Endothelial cell (in vitro differentiated cells): ENCODE results near the gene HOMER2. TPM values are rescaled to one million over a fixed set of nuclear protein-coding genes. Genes with fewer than 3 reads are reported as not detected.

ENCODE experiments used
- DNase-seq: peaks from one replicate; pipeline ENCODE4 v3.0.0; 2021; ENCODE audit warnings: low spot score
- H3K27ac Mint-ChIP-seq: one replicate; pipeline ENCODE4 v1.8.0; 2021; ENCODE audit warnings: mixed read lengths, inconsistent platforms; ENCODE audit not compliant: unreplicated experiment
- H3K27me3 Mint-ChIP-seq: one replicate; pipeline ENCODE4 v1.8.0; 2021; ENCODE audit warnings: mild to moderate bottlenecking, moderate library complexity, mixed read lengths, inconsistent platforms; ENCODE audit not compliant: unreplicated experiment
- H3K36me3 Mint-ChIP-seq: one replicate; pipeline ENCODE4 v1.8.0; 2021; ENCODE audit warnings: mild to moderate bottlenecking, low read depth, mixed read lengths, inconsistent platforms; ENCODE audit not compliant: unreplicated experiment
- H3K4me1 Mint-ChIP-seq: one replicate; pipeline ENCODE4 v1.8.0; 2021; ENCODE audit warnings: mild to moderate bottlenecking, mixed read lengths, inconsistent platforms; ENCODE audit not compliant: unreplicated experiment
- H3K4me3 Mint-ChIP-seq: one replicate; pipeline ENCODE4 v1.8.0; 2021; ENCODE audit warnings: mild to moderate bottlenecking, mixed read lengths, inconsistent platforms; ENCODE audit not compliant: unreplicated experiment
- H3K9me3 Mint-ChIP-seq: one replicate; pipeline ENCODE4 v1.8.0; 2021; ENCODE audit warnings: mixed read lengths, inconsistent platforms; ENCODE audit not compliant: unreplicated experiment
- total RNA-seq: library from RNA; stranded (reverse); fragmentation: NEBNext Ultra II Directional; extraction: Animal tissue kit (Norgen Biotek cat#: 25700); gene quantifications from one replicate; pipeline ENCODE4 v1.2.1, GENCODE V29; 2021; ENCODE audit not compliant: unreplicated experiment
- TF ChIP-seq, protein P1 (sequence below): fragments of 200-600 bp; sonication (generic); IDR thresholded peaks from one replicate; pipeline ENCODE4 v1.5.0; 2021; ENCODE audit warnings: antibody characterized with exemption; ENCODE audit not compliant: unreplicated experiment

The HOMER2 gene
- total RNA-seq, 1 donor from 2014 or later = 3.0 TPM

DNA sequence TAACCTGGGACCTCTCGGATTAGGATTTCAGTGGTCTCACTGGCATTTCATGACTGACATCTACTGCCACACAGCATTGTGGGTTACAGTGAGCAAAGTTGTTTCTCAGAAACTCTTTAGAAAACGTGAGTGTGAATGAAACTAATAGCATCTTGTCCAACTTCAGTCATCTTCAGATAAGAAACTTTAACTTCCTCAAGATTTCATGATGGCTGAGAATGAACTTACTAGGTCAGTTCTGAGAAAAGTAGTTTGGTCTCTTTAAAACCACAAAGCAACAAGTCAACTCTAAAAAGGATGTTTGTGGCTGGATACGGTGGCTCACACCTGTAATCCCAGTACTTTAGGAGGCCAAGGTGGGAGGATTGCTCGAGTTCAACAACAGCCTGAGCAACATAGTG is 14.2 kb upstream of the HOMER2 start:
- H3K36me3 Mint-ChIP-seq = no peaks in the 10 kb centered on the region
- H3K27me3 Mint-ChIP-seq = peaks cover 2% of the 10 kb centered on the region
- no peak overlapping the region for H3K4me3 Mint-ChIP-seq
- TF ChIP-seq, protein P1, sequence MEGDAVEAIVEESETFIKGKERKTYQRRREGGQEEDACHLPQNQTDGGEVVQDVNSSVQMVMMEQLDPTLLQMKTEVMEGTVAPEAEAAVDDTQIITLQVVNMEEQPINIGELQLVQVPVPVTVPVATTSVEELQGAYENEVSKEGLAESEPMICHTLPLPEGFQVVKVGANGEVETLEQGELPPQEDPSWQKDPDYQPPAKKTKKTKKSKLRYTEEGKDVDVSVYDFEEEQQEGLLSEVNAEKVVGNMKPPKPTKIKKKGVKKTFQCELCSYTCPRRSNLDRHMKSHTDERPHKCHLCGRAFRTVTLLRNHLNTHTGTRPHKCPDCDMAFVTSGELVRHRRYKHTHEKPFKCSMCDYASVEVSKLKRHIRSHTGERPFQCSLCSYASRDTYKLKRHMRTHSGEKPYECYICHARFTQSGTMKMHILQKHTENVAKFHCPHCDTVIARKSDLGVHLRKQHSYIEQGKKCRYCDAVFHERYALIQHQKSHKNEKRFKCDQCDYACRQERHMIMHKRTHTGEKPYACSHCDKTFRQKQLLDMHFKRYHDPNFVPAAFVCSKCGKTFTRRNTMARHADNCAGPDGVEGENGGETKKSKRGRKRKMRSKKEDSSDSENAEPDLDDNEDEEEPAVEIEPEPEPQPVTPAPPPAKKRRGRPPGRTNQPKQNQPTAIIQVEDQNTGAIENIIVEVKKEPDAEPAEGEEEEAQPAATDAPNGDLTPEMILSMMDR = no peak
- peaks cover 4% of the 10 kb centered on the region for H3K4me1 Mint-ChIP-seq
- H3K9me3 Mint-ChIP-seq = no peaks in the 10 kb centered on the region
- no peak overlapping the region for H3K27ac Mint-ChIP-seq
- no peak for DNase-seq

DNA sequence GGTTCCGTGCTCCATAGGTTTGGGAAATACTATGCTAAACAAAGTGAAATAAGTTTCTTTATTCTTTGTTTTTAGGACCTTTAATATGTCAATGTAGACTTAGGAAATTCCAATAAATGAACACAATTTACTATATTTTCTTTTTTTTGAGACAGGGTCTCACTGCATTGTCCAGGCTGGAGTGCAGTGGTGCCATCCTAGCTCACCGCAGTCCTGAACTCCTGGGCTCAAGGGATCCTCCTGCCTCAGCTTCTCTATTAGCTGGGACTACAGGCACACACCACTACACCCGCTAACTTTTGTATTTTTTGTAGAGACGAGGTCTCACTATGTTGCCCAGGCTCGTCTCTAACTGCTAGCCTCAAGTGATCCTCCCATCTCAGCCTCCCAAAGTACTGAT is 12.4 kb upstream of the HOMER2 start:
- no peak overlapping the region for H3K27ac Mint-ChIP-seq
- no peak for DNase-seq
- H3K4me1 Mint-ChIP-seq = no peaks in the 10 kb centered on the region
- H3K27me3 Mint-ChIP-seq = no peaks in the 10 kb centered on the region
- no peaks in the 10 kb centered on the region for H3K36me3 Mint-ChIP-seq
- H3K9me3 Mint-ChIP-seq = no peaks in the 10 kb centered on the region
- TF ChIP-seq, protein P1 = no peak
- H3K4me3 Mint-ChIP-seq = no peak overlapping the region

DNA sequence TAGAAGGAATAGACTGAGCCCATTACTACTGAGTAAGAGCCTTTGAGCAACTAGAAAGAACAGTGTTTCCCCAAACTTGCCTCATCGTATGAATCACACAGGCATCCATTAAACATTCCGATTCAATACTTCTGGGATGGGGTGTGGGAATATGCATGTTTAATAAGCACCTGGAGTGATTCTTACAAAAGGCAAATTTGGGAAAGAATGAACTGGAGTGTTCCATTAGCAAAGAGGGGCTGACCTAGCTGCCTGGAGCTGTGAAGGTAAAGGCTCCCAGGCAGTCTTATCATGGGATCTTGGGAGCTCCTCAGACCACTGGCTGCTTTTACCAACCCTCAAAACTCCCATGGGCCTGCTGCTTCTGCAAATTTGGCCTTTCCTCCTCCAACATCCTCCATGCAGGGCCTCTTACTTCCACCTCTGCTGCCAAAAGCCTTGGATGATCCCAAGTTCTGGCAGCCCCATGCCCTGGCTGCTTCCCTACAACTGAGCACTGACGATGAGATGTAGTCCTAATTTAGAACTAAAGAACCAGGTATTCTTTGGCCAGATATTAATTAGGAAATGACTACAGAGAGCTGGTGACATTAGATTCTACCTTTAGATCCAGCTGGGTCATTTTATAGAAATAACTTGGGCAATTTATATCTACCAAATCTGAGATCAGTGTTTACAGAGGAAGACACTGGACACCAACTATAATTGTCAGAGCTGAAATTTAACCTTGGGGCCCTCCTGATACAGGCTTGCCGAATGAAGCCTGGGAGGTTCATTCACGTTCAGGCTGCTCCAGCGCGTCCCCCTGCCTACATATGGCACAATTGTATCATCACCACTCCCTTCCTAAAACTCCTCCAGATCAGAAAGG is 11.2 kb upstream of the HOMER2 start:
- Mint-ChIP-seq H3K4me3 (no peak overlapping the region), H3K27me3 (no peaks in the 10 kb centered on the region), H3K9me3 (no peaks in the 10 kb centered on the region), H3K4me1 (no peaks in the 10 kb centered on the region), H3K36me3 (no peaks in the 10 kb centered on the region), H3K27ac (no peak overlapping the region)
- DNase-seq = no peak
- TF ChIP-seq, protein P1 = no peak

DNA sequence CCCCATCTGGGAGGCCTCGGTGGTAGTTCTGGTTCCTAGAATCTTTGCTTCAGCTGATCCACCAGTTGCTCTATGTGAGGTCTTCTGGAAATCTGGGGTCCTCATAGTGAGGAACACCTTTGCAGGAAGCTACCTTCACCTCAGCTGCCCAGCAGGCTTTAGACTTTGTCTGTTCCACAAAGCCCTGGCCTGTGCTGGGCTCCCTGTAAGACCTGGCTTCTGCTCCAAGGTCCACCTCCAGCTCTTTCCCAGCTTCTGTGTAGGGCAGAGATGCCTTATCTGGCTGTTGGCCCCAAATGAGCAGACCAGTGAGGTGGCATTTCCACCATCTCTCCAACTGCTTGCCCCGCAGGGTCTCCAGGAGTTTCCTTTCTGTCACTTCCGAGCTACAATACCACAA is 8.2 kb upstream of the HOMER2 start:
- H3K27me3 Mint-ChIP-seq = peaks cover 2% of the 10 kb centered on the region
- peaks cover 4% of the 10 kb centered on the region for H3K4me1 Mint-ChIP-seq
- no peak for DNase-seq
- TF ChIP-seq, protein P1 = no peak
- no peak overlapping the region for H3K27ac Mint-ChIP-seq
- H3K9me3 Mint-ChIP-seq = no peaks in the 10 kb centered on the region
- H3K4me3 Mint-ChIP-seq = no peak overlapping the region
- H3K36me3 Mint-ChIP-seq = peaks cover 5% of the 10 kb centered on the region

DNA sequence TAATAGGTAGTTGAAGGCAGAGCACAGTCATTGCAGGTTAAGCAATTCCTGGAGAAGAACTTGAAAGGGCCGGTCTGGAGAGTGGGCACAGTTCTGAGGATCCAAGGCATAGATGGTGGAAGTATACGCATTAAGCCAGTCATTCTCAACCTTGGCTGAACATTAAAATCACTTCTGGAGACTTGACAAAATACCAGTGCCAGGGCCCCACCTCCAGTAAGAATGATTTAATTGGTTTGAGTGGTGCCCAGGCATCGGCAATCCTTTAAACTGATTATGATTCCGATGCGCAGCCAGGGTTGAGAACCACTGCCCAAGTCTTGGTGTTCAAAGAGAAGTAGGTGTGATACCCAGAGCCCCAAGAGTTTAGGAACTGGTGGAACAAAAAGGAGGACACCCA is 6.9 kb upstream of the HOMER2 start:
- peaks cover 2% of the 10 kb centered on the region for H3K27me3 Mint-ChIP-seq
- H3K36me3 Mint-ChIP-seq = peaks cover 5% of the 10 kb centered on the region
- H3K9me3 Mint-ChIP-seq = no peaks in the 10 kb centered on the region

More for the DNA sequence above, 6.9 kb upstream of the HOMER2 start:
- DNase-seq = no peak
- TF ChIP-seq, protein P1 = no peak
- no peak overlapping the region for H3K27ac Mint-ChIP-seq
- no peak overlapping the region for H3K4me3 Mint-ChIP-seq
- peaks cover 4% of the 10 kb centered on the region for H3K4me1 Mint-ChIP-seq
